HG03060 (cell line): ENCODE measurements around the gene PTPA.
"Not testable (repeated sequence)": the region's sequence is repeated elsewhere in the genome, so short reads cannot be mapped to it uniquely, and the experiment has no call there.

ENCODE experiments used
- ATAC-seq: cut with Tn5 transposase; IDR thresholded peaks from one replicate; pipeline ENCODE4 v1.9.1; 2021; ENCODE audit warnings: low read depth, moderate number of reproducible peaks; ENCODE audit not compliant: unreplicated experiment

Gene PTPA

DNA sequence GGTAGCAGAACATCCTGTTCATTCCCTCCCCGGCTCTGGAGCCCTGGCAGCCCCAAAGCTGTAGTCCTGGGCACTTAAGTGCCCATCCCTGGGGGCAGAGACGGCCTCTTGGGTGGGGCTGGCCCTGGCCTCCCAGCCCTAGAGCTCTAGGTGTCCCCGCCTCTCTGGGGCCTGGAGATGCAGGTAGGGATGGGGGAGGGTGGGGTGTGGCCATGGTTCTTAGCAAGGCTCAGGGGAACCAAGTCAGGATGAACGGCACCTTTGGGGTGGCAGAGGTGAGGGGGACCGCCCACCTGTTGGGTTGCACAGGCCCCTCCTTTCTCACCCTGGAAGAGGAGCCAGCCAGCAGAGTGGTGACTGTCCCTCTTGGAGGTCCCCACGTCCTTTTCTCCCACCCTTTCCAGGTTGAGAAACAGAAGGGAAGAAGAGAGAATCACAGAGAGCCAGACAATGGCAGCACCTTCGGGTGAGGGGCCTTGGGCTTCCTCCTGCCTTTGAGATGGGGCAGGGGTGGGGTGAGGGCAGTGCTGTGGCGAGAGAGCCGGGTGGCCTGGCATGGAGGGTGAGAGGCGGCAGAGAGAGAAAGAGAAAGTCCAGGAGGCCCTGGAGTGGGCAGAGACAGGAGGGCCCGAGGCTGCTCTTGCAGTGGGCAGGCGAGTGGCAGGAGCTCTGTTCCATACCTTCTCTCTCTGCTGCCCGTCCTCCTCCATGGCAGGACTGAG is 3.0 kb upstream of the PTPA start:
- ATAC-seq = no peak

DNA sequence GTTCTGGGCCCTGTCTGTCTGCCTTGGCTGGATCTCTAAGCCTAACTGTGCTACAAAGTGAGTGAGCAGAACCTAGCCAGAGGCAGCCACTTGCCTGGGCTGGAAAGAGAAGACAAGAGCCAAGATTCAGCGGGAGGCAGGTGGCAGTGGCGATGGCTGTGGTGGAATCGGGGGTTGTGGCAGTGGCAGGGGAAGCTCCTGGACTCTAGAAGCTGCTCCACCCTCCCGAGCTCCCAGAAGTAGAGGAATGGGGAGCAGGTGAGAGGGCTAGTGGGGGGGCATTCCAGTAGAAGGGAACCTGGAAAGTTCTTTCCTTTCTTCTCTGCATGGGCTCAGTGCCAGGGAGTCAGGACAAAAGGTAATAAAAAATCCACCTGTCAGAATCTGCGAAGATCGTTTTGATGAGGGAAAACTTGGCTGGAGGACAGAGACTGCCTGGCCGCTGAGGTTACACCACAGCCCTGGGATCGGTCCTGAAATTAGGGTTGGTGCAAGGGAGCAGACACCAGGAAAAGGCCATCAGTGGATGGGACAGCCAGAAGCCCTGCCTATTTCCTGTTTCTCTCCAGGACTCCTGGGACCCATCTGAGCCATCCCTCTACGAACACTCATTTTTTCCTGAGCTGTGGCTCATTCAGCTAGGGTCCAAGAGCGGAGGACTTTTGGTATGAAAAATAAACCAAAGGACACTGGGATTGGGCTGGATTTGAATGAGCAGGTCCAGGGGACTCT is 2.2 kb upstream of the PTPA start:
- ATAC-seq = no peak

DNA sequence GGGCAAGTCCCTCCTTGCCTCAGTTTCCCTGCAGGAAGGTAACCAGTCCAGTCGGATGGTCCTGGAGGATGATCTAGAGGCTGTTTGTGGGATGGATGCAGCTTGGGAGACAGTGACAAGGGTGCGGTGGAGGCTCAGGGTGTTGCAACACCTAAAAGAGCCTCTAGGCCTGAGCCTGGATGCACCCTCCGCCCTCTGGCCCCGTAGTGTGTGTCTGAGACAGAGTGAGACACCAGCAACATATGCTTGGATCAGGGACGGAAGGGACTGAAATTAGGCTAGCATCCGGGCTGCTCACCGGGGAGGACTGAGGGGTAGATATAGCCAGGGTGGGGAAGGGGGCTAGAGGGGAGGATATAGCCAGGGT is 1.7 kb upstream of the PTPA start:
- no peak for ATAC-seq

DNA sequence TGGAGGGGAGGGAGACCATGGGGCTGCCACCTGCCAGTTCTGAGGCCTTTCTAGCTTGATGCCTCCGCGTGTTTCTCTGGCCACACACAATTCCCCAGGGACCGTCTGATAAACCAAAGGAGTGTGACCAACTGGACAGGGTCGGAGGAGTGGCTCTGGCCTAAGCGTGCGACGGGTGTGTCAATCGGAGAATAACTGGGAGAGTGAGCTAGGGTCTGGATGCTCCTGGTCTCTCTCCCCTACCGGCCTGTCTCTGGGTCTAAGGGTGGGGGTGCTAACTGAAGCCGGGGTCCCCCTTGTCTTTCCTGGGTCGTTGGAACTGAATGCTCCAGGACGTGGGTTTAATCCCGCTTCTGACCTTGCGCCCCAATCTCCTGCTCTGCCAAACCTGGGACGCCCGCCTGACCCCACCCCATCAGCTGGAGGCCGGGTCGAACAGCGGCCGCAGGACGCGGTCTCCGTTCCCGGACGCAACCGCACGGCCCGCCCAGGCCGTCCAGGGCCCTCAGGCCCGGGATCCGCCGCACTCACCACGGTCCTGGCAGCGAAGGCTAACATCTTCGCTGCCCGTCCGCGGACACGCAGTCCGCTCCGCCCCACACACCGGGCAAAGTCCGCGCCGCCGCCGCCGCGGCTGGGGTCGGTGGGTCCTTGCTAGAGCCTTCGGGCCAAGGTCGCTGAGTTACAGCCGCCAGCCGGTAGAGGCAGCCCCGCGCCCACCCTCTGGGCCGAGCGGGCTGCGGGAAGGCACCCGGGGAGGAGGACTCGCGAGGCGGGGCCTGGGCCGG is 1.1 kb upstream of the PTPA start:
- ATAC-seq = peak; percentile 6

DNA sequence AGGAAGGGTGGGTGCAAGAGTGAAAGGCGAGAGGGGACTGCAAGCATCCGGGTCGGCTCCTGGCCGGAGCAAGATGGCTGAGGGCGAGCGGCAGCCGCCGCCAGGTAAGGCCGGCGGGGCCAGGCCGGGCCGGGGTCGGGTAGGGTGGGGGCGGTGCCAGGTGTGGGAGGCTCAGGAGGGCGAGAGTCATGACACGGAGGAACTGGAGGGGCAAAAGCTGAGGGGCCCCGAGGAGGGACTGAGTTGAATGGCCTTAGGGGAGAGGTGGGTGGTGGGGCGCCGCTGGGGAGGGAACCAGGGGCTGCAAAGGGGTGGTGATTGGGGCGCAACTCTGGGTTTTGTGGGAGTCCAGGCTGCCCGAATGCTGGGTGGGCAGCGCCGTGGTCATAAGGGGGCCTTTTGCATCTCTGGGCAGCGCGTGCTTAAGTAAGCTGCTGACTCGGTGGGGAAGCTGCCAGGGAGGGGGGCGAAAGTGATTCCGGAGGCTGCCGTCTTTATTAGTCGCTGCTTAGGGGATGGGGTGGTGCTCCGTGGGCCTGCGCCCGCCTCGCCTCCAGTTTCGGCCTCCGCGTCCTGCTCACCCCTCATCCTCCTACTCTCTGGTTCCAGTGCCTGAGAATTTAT is 425 bp downstream of the PTPA start:
- no peak for ATAC-seq

DNA sequence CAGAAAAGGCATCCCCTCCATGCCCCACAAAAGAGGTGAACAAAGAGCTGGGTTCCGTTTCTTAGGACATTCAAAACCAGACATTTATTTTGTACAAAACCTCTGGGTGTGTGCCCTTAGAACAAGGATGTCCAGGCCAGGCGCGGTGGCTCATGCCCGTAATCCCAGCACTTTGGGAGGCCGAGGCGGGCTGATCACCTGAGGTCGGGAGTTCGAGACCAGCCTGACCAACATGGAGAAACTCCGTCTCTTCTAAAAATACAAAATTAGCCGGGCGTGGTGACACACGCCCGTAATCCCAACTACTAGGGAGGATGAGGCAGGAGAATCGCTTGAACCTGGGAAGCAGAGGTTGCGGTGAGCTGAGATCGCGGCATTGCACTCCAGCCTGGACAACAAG is 1.3 kb downstream of the PTPA start:
- not testable (repeated sequence) for ATAC-seq

DNA sequence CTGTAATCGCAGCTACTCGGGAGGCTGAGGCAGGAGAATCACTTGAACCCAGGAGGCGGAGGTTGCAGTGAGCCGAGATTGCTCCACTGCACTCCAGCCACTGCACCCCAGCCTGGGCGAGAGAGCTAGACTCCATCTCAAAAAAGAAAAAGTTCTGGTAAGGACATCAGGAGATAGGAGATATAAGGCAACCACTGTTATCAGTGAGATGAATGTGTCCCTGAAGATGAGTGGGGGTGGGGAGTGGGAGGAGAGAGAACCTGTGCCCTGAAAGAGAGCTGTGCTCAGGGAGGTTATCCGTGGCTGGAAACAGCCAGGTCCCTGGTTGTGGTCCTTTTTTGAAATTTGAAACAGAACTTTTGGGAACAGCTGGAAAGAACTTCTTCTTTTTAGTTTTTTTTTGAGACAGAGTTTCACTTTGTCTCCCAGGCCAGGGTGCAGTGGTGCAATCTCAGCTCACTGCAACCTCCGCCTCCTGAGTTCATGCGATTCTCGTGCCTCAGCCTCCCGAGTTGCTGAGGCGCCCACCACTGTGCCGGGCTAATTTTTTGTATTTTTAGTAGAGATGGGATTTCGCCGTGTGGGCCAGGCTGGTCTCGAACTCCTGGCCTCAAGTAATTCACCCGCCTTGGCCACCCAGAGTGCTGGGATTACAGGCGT is 2.6 kb downstream of the PTPA start:
- ATAC-seq = no peak

DNA sequence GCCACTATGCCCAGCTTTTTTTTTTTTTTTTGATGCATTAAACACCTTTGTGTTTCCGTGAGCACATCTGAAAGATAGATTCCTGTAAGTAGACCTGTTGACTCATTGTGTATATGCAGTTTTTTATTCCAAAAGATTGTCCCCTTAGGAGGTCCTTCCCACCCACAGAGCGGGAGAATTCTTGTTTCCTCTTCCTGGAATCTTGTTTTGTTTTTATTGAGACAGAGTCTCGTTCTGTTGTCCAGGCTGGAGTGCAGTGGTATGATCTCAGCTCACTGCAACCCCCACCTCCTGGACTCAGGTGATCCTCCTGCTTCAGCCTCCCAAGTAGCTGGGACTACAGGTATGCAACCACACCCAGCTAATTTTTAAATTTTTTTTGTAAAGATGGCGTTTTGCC is 7.6 kb downstream of the PTPA start:
- no peak for ATAC-seq

DNA sequence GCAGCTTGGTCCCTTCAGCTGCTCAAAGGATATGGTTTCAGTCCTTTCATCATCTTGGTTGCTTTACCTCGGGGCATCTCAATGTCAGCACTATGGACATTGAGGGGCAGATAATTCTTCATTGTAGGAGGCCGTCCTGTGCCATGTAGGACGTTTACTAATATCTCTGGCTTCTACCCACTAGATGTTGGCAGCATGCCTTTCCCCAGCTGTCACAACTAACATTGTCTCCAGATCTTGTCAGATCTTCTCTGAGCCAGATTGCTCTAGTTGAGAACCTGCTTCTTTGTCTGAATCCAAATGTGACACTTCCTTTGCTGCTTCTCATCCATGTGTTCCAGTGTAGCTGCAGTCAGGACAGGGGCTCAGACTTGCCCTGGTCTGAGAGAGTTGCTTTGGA is 10.3 kb downstream of the PTPA start:
- ATAC-seq = no peak

DNA sequence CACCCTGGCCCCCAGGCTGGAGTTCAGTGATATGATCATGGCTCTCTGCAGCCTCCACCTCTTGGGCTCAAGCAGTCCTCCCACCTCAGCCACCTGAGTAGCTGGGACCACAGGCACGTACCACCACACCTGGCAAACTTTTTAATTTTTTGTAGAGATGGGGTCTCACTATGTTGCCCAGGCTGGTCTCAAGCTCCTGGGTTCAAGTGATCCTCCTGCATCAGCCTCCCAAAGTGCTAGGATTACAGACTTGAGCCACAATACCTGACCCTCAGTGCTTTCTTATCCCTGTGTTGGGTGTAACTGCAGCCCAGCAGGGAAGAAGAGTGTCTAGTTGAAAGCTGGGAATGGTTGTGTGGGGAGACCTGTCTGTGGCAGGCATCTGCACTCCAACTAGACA is 10.9 kb downstream of the PTPA start:
- ATAC-seq = no peak

DNA sequence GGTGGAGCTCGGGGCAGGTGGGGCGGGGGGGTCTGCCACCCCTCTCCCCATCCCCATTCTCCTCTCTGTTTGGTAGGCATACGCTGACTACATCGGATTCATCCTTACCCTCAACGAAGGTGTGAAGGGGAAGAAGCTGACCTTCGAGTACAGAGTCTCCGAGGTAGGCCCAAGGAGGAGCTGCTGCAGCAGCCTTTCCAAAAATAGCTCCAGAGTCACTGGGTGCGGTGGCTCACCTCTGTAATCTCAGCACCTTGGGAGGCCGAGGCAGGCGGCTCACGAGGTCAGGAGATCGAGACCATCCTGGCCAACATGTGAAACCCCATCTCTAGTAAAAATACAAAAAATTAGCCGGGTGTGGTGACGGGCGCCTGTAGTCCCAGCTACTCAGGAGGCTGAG is 11.8 kb downstream of the PTPA start:
- ATAC-seq = not testable (repeated sequence)

DNA sequence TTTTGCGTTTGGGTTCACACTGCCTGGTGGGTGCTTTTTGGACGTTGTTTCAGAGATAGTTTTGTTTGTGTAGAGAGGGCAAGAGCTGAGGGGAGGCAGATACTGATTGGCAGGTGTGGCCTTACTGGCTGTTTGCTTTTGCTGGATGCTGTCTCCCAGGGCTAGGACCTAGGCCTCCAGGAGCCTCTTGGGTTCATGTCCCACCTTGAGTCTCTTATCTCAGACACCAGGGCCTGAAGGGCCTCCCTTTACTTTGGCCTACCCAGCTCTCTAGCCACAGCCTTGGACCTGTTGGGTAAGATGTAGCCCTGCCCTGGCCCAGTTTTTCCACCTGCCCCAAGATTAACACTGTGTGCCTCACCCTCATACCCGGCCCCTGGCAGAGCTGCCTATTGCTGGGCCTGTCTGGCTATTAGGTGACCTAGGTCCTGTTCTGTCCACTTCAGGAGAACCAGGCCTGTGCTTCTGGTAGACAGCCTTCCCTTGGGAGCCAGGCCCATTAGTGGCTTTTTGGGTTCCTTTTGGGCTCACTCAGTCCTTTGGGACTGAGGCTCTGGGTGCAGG is 13.4 kb downstream of the PTPA start:
- ATAC-seq = no peak

DNA sequence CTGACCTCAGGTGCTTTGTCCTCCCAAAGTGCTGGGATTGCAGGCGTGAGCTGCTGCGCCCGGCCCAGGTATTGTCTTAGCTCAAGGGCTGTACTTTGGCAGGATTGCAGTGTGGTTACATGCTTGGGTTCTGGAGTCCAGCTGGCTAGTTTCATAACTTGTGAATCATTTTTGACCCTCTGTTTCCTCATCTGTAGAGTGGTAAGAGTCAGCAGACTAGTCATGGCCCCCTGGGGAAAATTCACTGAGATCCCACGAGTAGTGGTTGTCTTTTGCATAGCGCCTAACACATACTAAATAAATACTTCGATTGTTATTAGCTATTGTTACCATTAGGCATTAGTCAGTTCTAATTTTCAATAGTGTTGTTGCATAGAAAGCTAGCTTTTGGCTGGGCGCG is 14.3 kb downstream of the PTPA start:
- ATAC-seq = peak; percentile 64

DNA sequence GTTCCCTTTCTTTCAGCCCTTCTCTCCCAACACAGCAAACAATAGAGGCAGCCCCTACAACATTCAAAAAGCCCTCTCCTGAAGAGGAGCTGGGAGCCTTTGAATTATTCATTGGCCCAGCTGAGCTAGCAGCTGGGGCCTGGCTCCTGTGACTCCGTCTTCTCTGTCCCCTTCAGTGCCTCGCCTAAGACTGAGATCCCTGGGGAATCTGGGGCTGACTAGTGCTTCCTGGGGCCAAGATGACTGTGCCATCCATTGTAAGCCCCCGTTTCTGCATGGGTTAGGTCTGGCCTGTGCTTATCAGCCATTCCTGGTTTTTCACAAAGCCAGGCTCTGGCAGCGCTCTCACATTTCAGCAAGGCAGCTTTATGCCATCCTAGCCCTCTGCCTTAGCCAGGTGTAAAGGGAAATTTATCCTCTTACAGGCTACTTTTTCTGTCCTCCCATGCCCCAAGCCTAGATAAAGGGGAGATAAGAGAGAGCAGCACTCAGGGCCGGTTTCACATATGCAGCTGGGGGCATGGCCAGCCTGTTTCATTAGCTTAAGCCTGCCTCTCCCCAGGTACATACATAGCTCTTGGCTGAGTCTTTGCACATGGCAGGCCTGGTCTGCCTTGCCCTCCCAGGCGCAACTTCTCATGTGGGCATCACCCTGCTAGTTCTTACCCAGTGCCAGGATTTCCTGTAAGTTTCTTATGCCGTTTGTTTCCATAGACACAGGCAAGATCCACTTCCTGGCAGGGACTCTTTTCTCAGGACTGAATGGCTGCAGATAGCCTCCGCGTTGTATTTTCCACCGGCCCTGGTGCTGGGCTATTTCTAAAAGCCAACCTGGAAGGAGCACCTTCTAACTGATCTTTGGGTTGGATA is 15.8 kb downstream of the PTPA start:
- ATAC-seq = no peak

DNA sequence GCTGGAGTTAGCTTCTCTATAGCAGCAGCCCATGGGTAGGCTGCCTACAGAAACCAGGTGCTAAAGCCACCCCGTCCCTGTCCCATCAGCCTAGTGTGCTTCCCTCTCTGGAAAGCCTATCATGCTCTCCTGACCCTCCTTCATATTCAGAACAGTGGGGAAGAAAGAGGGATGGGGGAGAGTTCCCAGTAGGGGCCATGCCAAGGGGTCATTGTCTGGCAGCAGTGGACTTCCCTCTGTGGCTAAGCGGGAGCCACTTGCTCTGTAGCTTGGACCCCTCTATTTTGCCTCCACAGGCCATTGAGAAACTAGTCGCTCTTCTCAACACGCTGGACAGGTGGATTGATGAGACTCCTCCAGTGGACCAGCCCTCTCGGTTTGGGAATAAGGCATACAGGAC is 17.5 kb downstream of the PTPA start:
- no peak for ATAC-seq

DNA sequence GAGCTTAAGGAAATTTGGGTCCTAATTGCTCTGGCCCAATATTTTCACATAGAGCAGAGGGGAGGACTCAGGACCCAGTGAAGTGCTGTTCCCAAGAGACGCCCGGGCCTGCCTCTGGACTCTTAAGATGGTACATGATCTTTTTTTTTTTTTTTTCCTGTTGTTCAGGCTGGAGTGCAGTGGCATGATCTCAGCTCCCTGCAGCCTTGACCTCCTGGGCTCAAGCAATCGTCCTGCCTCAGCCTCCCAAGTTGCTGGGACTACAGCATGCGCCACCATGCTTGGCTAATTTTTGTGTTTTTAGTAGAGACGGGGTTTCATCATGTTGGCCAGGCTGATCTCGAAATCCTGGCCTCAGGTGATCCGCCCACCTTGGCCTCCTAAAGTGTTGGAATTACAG is 19.1 kb downstream of the PTPA start:
- ATAC-seq = not testable (repeated sequence)

DNA sequence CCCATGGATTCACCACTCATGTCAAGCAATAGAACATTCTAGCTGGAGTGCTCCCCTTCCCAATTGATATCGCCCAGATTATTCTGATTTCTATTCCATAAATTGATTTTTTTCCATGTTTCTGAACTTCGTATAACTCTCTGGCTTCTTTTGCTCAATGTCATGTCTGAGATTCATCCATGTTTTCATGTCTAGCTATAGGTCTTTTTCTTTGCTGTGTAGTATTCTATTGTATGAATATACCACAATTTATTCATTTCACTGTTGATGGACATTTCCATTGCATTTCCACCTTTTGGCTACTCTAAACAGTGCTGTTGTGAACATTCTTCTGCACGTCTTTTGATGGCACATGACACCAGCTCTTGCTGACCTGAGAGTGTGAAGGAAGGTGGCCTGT is 19.6 kb downstream of the PTPA start:
- no peak for ATAC-seq

DNA sequence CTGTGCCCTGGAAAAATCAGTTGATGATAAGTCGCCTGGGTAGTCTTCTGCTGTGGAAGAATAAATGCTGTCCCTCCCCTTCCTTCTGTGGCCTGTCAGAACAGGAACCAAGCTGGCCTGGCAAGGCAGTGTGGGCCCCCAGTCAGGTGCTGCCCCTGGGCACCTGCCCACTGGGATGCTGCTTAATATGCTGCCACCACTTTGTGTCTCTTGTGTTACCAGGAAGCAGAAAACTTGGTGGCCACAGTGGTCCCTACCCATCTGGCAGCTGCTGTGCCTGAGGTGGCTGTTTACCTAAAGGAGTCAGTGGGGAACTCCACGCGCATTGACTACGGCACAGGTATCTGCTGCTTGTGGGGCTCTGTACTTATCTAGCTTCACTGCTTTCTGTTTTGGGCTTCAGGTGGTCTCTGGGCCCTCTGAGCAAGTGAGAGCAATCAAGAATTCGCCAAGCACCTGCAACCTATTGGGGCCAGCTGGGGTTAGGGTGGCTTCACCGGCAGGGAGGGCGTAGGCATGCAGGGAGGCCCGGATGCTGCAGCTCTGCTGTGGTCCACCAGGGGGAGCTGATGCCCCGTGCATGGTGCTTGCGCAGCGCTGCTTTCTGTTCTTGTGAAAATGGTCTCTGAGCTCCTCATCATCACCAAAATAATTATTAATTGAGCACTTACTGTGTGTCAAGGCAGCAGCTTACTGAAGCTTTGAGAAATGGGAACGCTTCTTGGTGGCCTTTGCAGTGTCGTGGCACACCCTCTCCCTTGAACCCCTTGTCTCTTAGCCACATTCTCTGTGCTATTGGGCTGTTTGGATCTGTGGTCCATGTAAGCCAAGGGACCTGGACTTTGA is 20.3 kb downstream of the PTPA start:
- no peak for ATAC-seq
